ENCODE data around the gene RAF1.
"Not testable (repeated sequence)": the region's sequence is repeated elsewhere in the genome, so short reads cannot be mapped to it uniquely, and the experiment has no call there.

RAF1 gene

GRCh38 chr3:12628813-12629212 is 35.1 kb downstream of the RAF1 start:
- no peak for DNase-seq (ENCODE audit: insufficient read length, low spot score)
- no peak for FAIRE-seq
- TF ChIP-seq TAF1 (IDR thresholded peaks at IDR 0.05; ENCODE audit: low read depth, low read length), result no peak
- TF ChIP-seq SPI1 (IDR thresholded peaks at IDR 0.05; ENCODE audit: low read depth, low read length), result no peak
- TF ChIP-seq PAX5 (IDR thresholded peaks at IDR 0.05; ENCODE audit: insufficient read depth, low read length, severe bottlenecking), result no peak
- no peak for TF ChIP-seq POLR2AphosphoS5 (IDR thresholded peaks at IDR 0.05; ENCODE audit: low read depth, low read length)
- TF ChIP-seq POU2F2 (IDR thresholded peaks at IDR 0.05; ENCODE audit: low read depth, low read length), result no peak
- no peak for TF ChIP-seq POLR2A (IDR thresholded peaks at IDR 0.05; ENCODE audit: low read depth, low read length)

DNA sequence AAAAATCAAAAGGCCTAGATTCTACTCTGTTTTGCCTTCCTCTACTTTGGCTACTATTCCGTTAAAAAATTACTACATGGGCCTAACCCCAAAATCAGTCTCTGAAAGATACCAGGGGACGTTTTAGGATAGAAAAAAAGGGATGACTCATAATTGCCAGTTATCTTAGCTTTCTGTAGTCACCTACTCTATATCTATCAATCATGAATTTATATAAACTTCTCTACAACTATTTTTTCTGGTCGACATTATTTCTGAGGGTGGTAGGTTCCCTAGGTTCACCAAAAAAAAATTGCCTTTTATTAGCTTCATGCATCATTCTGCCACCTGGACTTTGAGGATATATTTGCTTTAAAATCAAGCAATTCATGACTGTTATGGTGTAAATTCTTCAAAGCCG is 36.5 kb downstream of the RAF1 start:
- no peak for DNase-seq (ENCODE audit: insufficient read length, low spot score)
- no peak for FAIRE-seq
- TF ChIP-seq POLR2AphosphoS5 (IDR thresholded peaks at IDR 0.05; ENCODE audit: low read depth, low read length) (no peak), POLR2A (IDR thresholded peaks at IDR 0.05; ENCODE audit: low read depth, low read length) (no peak), TAF1 (IDR thresholded peaks at IDR 0.05; ENCODE audit: low read depth, low read length) (no peak), PAX5 (IDR thresholded peaks at IDR 0.05; ENCODE audit: insufficient read depth, low read length, severe bottlenecking) (no peak), POU2F2 (IDR thresholded peaks at IDR 0.05; ENCODE audit: low read depth, low read length) (no peak), SPI1 (IDR thresholded peaks at IDR 0.05; ENCODE audit: low read depth, low read length) (no peak)

- FAIRE-seq, result not testable (repeated sequence)
These were observed 39.0 kb downstream of the RAF1 start for GRCh38 chr3:12624964-12625363.

DNA sequence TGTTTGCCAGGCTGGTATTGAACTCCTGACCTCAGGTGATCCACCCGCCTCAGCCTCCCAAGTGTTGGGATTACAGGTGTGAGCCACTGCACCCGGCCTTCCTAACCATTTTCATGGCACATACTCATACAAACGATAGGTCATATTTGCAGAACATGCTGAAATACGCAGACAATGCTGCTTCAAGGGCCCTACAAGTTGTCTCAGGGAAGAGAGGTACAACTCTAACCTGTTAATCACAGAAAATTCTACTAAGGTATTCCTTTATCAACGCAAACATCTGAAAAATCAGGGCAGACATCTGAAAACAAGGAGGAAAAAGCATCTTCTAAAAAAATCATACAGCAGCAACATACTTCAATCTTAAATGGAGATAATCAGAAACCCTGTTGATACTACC is 39.9 kb downstream of the RAF1 start:
- TF ChIP-seq TAF1 (IDR thresholded peaks at IDR 0.05; ENCODE audit: low read depth, low read length) (no peak), POU2F2 (IDR thresholded peaks at IDR 0.05; ENCODE audit: low read depth, low read length) (no peak), POLR2A (IDR thresholded peaks at IDR 0.05; ENCODE audit: low read depth, low read length) (no peak), POLR2AphosphoS5 (IDR thresholded peaks at IDR 0.05; ENCODE audit: low read depth, low read length) (no peak), SPI1 (IDR thresholded peaks at IDR 0.05; ENCODE audit: low read depth, low read length) (no peak), PAX5 (IDR thresholded peaks at IDR 0.05; ENCODE audit: insufficient read depth, low read length, severe bottlenecking) (no peak)
- no peak for DNase-seq (ENCODE audit: insufficient read length, low spot score)
- no peak for FAIRE-seq

More at GRCh38 chr3:12624964-12625363, 39.0 kb downstream of the RAF1 start:
- not testable (repeated sequence) for DNase-seq (ENCODE audit: insufficient read length, low spot score)

DNA sequence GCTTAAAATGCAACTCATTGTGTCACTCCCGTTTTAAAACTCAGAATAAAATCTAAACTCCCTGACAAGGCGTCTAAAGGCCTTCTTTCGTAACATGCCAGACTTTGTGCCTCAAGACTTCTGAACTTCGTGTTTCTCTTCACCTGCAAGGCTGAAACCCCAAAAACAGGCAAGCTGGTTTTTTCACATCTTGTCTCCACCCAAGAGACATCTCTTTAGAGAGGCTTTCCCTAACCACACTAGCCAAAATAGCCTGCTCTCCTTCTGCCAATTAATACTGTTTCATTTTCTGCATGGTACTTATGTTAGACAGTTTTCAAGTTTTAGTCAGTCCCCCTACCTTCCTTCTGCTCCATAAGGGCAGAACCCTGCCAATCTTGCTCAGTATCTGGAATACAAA is 41.6 kb downstream of the RAF1 start:
- FAIRE-seq (peak; percentile 74), DNase-seq (ENCODE audit: insufficient read length, low spot score) (no peak)
- TF ChIP-seq POU2F2 (IDR thresholded peaks at IDR 0.05; ENCODE audit: low read depth, low read length), result no peak
- no peak for TF ChIP-seq SPI1 (IDR thresholded peaks at IDR 0.05; ENCODE audit: low read depth, low read length)
- no peak for TF ChIP-seq POLR2AphosphoS5 (IDR thresholded peaks at IDR 0.05; ENCODE audit: low read depth, low read length)
- TF ChIP-seq TAF1 (IDR thresholded peaks at IDR 0.05; ENCODE audit: low read depth, low read length), result no peak
- TF ChIP-seq POLR2A (IDR thresholded peaks at IDR 0.05; ENCODE audit: low read depth, low read length), result no peak
- no peak for TF ChIP-seq PAX5 (IDR thresholded peaks at IDR 0.05; ENCODE audit: insufficient read depth, low read length, severe bottlenecking)

GRCh38 chr3:12620729-12621128 is 43.2 kb downstream of the RAF1 start:
- FAIRE-seq, result no peak
- no peak for DNase-seq (ENCODE audit: insufficient read length, low spot score)
- TF ChIP-seq PAX5 (IDR thresholded peaks at IDR 0.05; ENCODE audit: insufficient read depth, low read length, severe bottlenecking), result no peak
- TF ChIP-seq POU2F2 (IDR thresholded peaks at IDR 0.05; ENCODE audit: low read depth, low read length), result no peak
- TF ChIP-seq POLR2A (IDR thresholded peaks at IDR 0.05; ENCODE audit: low read depth, low read length), result no peak
- no peak for TF ChIP-seq POLR2AphosphoS5 (IDR thresholded peaks at IDR 0.05; ENCODE audit: low read depth, low read length)
- TF ChIP-seq SPI1 (IDR thresholded peaks at IDR 0.05; ENCODE audit: low read depth, low read length), result no peak
- TF ChIP-seq TAF1 (IDR thresholded peaks at IDR 0.05; ENCODE audit: low read depth, low read length), result no peak

- FAIRE-seq (no peak), DNase-seq (ENCODE audit: insufficient read length, low spot score) (no peak)
- TF ChIP-seq PAX5 (IDR thresholded peaks at IDR 0.05; ENCODE audit: insufficient read depth, low read length, severe bottlenecking), result no peak
- TF ChIP-seq SPI1 (IDR thresholded peaks at IDR 0.05; ENCODE audit: low read depth, low read length), result no peak
- no peak for TF ChIP-seq TAF1 (IDR thresholded peaks at IDR 0.05; ENCODE audit: low read depth, low read length)
- TF ChIP-seq POLR2AphosphoS5 (IDR thresholded peaks at IDR 0.05; ENCODE audit: low read depth, low read length), result no peak
- no peak for TF ChIP-seq POU2F2 (IDR thresholded peaks at IDR 0.05; ENCODE audit: low read depth, low read length)
- TF ChIP-seq POLR2A (IDR thresholded peaks at IDR 0.05; ENCODE audit: low read depth, low read length), result no peak
These were observed 43.6 kb downstream of the RAF1 start for GRCh38 chr3:12620305-12620704.

DNA sequence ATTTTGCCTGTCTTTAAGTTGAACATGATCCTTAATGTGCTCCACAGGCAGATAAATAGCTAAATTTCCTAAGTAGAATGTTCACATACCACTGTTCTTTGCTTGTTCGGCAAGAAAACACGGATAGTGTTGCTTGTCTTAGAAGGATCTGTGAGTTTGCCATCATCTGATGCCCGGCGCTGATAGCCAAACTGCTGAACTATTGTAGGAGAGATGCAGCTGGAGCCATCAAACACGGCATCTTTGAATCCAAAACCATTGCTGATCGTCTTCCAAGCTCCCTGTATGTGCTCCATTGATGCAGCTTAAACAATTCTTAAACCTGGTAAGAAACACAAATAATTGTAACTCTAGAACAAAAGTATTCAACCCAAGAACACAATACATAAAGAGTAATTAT is 45.5 kb downstream of the RAF1 start:
- DNase-seq (ENCODE audit: insufficient read length, low spot score) (no peak), FAIRE-seq (no peak)
- TF ChIP-seq SPI1 (IDR thresholded peaks at IDR 0.05; ENCODE audit: low read depth, low read length), result no peak
- TF ChIP-seq TAF1 (IDR thresholded peaks at IDR 0.05; ENCODE audit: low read depth, low read length), result no peak
- no peak for TF ChIP-seq POLR2AphosphoS5 (IDR thresholded peaks at IDR 0.05; ENCODE audit: low read depth, low read length)
- no peak for TF ChIP-seq POLR2A (IDR thresholded peaks at IDR 0.05; ENCODE audit: low read depth, low read length)
- TF ChIP-seq POU2F2 (IDR thresholded peaks at IDR 0.05; ENCODE audit: low read depth, low read length), result no peak
- TF ChIP-seq PAX5 (IDR thresholded peaks at IDR 0.05; ENCODE audit: insufficient read depth, low read length, severe bottlenecking), result no peak

DNA sequence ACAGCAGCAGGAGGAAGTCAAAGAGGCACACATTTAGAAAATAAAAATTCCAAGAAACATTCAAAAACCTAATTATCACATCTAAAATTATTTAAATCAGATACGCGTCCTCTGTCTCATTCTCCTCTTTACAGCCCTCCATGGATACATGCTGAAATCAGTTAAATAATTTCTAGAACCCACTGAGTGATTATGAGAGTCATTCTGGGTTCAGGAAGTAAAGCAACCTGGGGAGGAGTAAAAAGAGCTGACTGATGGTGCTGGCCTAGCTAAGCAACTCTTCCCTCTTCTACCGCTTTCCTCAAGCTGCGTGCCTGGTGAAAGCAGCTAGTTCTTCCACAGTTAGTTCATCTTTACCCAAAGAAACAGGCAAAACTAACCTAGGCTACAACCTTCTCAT is 48.7 kb downstream of the RAF1 start:
- FAIRE-seq, result no peak
- DNase-seq (ENCODE audit: insufficient read length, low spot score), result no peak
- no peak for TF ChIP-seq POLR2AphosphoS5 (IDR thresholded peaks at IDR 0.05; ENCODE audit: low read depth, low read length)
- no peak for TF ChIP-seq POLR2A (IDR thresholded peaks at IDR 0.05; ENCODE audit: low read depth, low read length)

GRCh38 chr3:12613250-12613649 is 50.7 kb downstream of the RAF1 start:
- DNase-seq (ENCODE audit: insufficient read length, low spot score), result no peak
- TF ChIP-seq TAF1 (IDR thresholded peaks at IDR 0.05; ENCODE audit: low read depth, low read length) (no peak), POU2F2 (IDR thresholded peaks at IDR 0.05; ENCODE audit: low read depth, low read length) (no peak), POLR2A (IDR thresholded peaks at IDR 0.05; ENCODE audit: low read depth, low read length) (no peak), SPI1 (IDR thresholded peaks at IDR 0.05; ENCODE audit: low read depth, low read length) (no peak), POLR2AphosphoS5 (IDR thresholded peaks at IDR 0.05; ENCODE audit: low read depth, low read length) (no peak), PAX5 (IDR thresholded peaks at IDR 0.05; ENCODE audit: insufficient read depth, low read length, severe bottlenecking) (no peak)

More at GRCh38 chr3:12613250-12613649, 50.7 kb downstream of the RAF1 start:
- FAIRE-seq, result no peak

Measured in GM12891 (cell line).